WI38 (cell line): ENCODE data around the gene TNFRSF25.

Experiments used
- H3K4me3 ChIP-seq: 2 replicates; pipeline ENCODE4 v1.5.1; 2011; ENCODE audit warnings: low read depth, mild to moderate bottlenecking, control low read depth, low read length
- CTCF ChIP-seq: IDR thresholded peaks from 2 replicates; pipeline ENCODE4 v1.5.1; 2012; ENCODE audit warnings: low read depth, mild to moderate bottlenecking, control low read depth, low read length

TNFRSF25 gene

GRCh38 chr1:6511056-6511455, 45.1 kb upstream of the TNFRSF25 start:
- H3K4me3 ChIP-seq, result no peak overlapping the region
- TF ChIP-seq CTCF, result no peak

GRCh38 chr1:6510493-6510892, 44.5 kb upstream of the TNFRSF25 start:
- no peak overlapping the region for H3K4me3 ChIP-seq
- no peak for TF ChIP-seq CTCF

GRCh38 chr1:6509919-6510291, 43.9 kb upstream of the TNFRSF25 start:
- H3K4me3 ChIP-seq, result no peak overlapping the region
- no peak for TF ChIP-seq CTCF

GRCh38 chr1:6509220-6509918, 43.4 kb upstream of the TNFRSF25 start:
- no peak for TF ChIP-seq CTCF
- H3K4me3 ChIP-seq, result no peak overlapping the region

GRCh38 chr1:6508816-6509189, 42.8 kb upstream of the TNFRSF25 start:
- no peak for TF ChIP-seq CTCF
- H3K4me3 ChIP-seq, result no peak overlapping the region

- no peak for TF ChIP-seq CTCF
- H3K4me3 ChIP-seq, result no peak overlapping the region
These were observed 42.3 kb upstream of the TNFRSF25 start for GRCh38 chr1:6508154-6508815.

GRCh38 chr1:6507461-6507911, 41.5 kb upstream of the TNFRSF25 start:
- no peak overlapping the region for H3K4me3 ChIP-seq
- TF ChIP-seq CTCF, result no peak
